AG04450 (cell line): ENCODE results near the gene CNGB1. TPM values are rescaled to one million over a fixed set of nuclear protein-coding genes. Genes with fewer than 3 reads are reported as not detected.
A peak's percentile ranks its signal among the peaks of the same experiment; 100 is the strongest.

Experiments used
- CTCF ChIA-PET: fragments of 300-600, 350-600 bp; formaldehyde crosslinking; extraction: SDS; loops from one replicate; lab custom pipeline; 2022; ENCODE audit warnings: antibody characterized with exemption, inconsistent platforms; lab: Charles Lee
- POLR2A ChIA-PET: fragments of 350-600 bp; formaldehyde crosslinking; extraction: SDS; loops from one replicate; lab custom pipeline; 2021; ENCODE audit warnings: antibody characterized with exemption, inconsistent platforms; lab: Yijun Ruan, JAX
- DNase-seq: peaks from one replicate; pipeline ENCODE4 v3.0.0-alpha.2; 2011; ENCODE audit warnings: low read depth, low spot score
- H3K27ac ChIP-seq: one replicate; pipeline ENCODE4 v1.5.1; 2012; ENCODE audit warnings: low read depth, low read length, control low read depth
- H3K27me3 ChIP-seq: one replicate; pipeline ENCODE4 v1.6.0; 2012; ENCODE audit warnings: low read length; ENCODE audit not compliant: control insufficient read depth, insufficient read depth
- H3K4me3 ChIP-seq: 2 replicates; pipeline ENCODE4 v1.5.1; 2011; ENCODE audit warnings: mild to moderate bottlenecking, low read depth, low read length, control low read depth
- H3K9me3 ChIP-seq: 2 replicates; pipeline ENCODE4 v1.5.1; 2012; ENCODE audit warnings: low read length; ENCODE audit not compliant: control insufficient read depth, insufficient read depth
- polyA plus RNA-seq: library from polyadenylated mRNA; depleted of rRNA; stranded (reverse); fragments of >200 nt; gene quantifications from 2 replicates; pipeline ENCODE4 v1.2.3, GENCODE V29; 2011
- TF ChIP-seq, protein P1 (sequence below): IDR thresholded peaks from 2 replicates; pipeline ENCODE4 v1.5.1; 2011; ENCODE audit warnings: low read depth, low read length, control low read depth, inconsistent platforms

CNGB1 gene
- polyA plus RNA-seq, 1 experiment: not detected

- no peaks in the 10 kb centered on the region for H3K9me3 ChIP-seq
- H3K4me3 ChIP-seq: no peak overlapping the region
- no peak for DNase-seq
- POLR2A ChIA-PET: interaction anchor here (0.6 kb wide), 1 partner anchor 54 kb away, joined by 3 read pairs; no protein-coding TSS in a partner anchor
- no peak overlapping the region for H3K27ac ChIP-seq
- CTCF ChIA-PET: no interaction called here
- H3K27me3 ChIP-seq: no peaks in the 10 kb centered on the region
- TF ChIP-seq, protein P1, sequence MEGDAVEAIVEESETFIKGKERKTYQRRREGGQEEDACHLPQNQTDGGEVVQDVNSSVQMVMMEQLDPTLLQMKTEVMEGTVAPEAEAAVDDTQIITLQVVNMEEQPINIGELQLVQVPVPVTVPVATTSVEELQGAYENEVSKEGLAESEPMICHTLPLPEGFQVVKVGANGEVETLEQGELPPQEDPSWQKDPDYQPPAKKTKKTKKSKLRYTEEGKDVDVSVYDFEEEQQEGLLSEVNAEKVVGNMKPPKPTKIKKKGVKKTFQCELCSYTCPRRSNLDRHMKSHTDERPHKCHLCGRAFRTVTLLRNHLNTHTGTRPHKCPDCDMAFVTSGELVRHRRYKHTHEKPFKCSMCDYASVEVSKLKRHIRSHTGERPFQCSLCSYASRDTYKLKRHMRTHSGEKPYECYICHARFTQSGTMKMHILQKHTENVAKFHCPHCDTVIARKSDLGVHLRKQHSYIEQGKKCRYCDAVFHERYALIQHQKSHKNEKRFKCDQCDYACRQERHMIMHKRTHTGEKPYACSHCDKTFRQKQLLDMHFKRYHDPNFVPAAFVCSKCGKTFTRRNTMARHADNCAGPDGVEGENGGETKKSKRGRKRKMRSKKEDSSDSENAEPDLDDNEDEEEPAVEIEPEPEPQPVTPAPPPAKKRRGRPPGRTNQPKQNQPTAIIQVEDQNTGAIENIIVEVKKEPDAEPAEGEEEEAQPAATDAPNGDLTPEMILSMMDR: no peak
Observed at GRCh38 chr16:57865746-57866528, 105.0 kb downstream of the CNGB1 start.

- TF ChIP-seq, protein P1: peak; percentile 75
- Histone ChIP-seq H3K27ac (no peak overlapping the region), H3K27me3 (no peaks in the 10 kb centered on the region), H3K9me3 (peaks cover 4% of the 10 kb centered on the region; the same call in 1 of the 2 replicates), H3K4me3 (no peak overlapping the region)
- ChIA-PET CTCF (interaction anchor here (0.6 to 3.2 kb wide), 37 partner anchors 8 to 288 kb away, joined by 3 to 46 read pairs (median 4); no protein-coding TSS in a partner anchor), POLR2A (interaction anchor here (0.7 to 1.7 kb wide), 2 partner anchors 99 to 266 kb away, joined by 4 to 5 read pairs; partner anchors contain the start of gene CFAP20)
- peak; percentile 45 for DNase-seq
Observed at GRCh38 chr16:57863434-57864160, 107.3 kb downstream of the CNGB1 start.

- ChIA-PET CTCF (interaction anchor here (0.6 to 3.2 kb wide), 33 partner anchors 7 to 287 kb away, joined by 3 to 46 read pairs (median 4); no protein-coding TSS in a partner anchor), POLR2A (interaction anchor here (1.7 kb wide), 1 partner anchor 99 kb away, joined by 5 read pairs; no protein-coding TSS in a partner anchor)
- H3K27ac ChIP-seq: no peak overlapping the region
Observed at GRCh38 chr16:57862698-57863433, 108.1 kb downstream of the CNGB1 start.

DNA sequence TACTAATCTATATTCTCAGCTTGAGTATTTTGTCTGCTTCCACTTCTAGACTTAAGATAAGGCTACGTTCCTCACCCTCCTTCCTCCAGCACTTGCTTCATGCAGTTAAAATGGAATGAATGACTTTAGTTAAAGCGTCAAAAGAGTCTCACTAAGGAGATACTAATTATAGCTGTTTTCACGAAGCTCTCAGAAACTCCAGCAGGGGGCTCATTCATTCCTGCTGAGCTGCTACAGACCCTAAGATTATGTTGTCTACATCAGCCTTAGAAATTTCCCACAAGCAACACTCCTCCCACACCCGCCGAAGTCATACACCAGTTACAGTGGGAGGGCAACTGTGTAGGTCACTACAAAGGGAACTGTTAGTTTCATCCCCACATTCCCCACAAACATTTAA, 111.6 kb downstream of the CNGB1 start:
- no peaks in the 10 kb centered on the region for H3K27me3 ChIP-seq
- H3K27ac ChIP-seq: no peak overlapping the region
- TF ChIP-seq, protein P1: peak; percentile 40; the same call in 1 of the 2 replicates
- peaks cover 7% of the 10 kb centered on the region; the same call in 1 of the 2 replicates for H3K9me3 ChIP-seq
- DNase-seq: no peak
- POLR2A ChIA-PET: no interaction called here
- CTCF ChIA-PET: interaction anchor here (0.6 to 1.4 kb wide), 3 partner anchors 18 to 57 kb away, joined by 3 to 5 read pairs (median 4); partner anchors contain the start of gene KIFC3
- no peak overlapping the region for H3K4me3 ChIP-seq

More at GRCh38 chr16:57862698-57863433, 108.1 kb downstream of the CNGB1 start:
- TF ChIP-seq, protein P1: no peak
- DNase-seq: no peak
- Histone ChIP-seq H3K4me3 (no peak overlapping the region), H3K27me3 (no peaks in the 10 kb centered on the region), H3K9me3 (peaks cover 4% of the 10 kb centered on the region; the same call in 1 of the 2 replicates)
